Naive B cell (primary cell): Measurements from ENCODE around the gene PDGFA. TPM values are rescaled to one million over a fixed set of nuclear protein-coding genes. Genes with fewer than 3 reads are reported as not detected.

Experiments used
- ATAC-seq, 2 donors: fragments of 150-1000 bp; cut with Tn5 transposase; 2 replicates each; pipeline ENCODE4 v1.10.0; 2021; ENCODE audit warnings: low read depth in 2 of 2, mild to moderate bottlenecking in 2 of 2, moderate library complexity in 2 of 2
- DNase-seq: peaks from one replicate; pipeline ENCODE4 v3.0.0; 2022
- H3K27ac Mint-ChIP-seq, 6 donors: one replicate each; pipeline ENCODE4 v1.8.0; 2020 to 2022; ENCODE audit warnings: mild to moderate bottlenecking in 6 of 6, mixed read lengths in 6 of 6, moderate library complexity in 5 of 6, inconsistent platforms in 2 of 6
- H3K27me3 Mint-ChIP-seq, 3 donors: one replicate each; pipeline ENCODE4 v1.8.0; 2021 to 2022; ENCODE audit warnings: mixed read lengths in 3 of 3, mild to moderate bottlenecking in 1 of 3
- H3K36me3 Mint-ChIP-seq, 2 donors: one replicate each; pipeline ENCODE4 v1.8.0; 2020 to 2022; ENCODE audit warnings: mixed read lengths in 2 of 2, inconsistent platforms in 1 of 2, mild to moderate bottlenecking in 1 of 2
- H3K4me1 Mint-ChIP-seq, 3 donors: one replicate each; pipeline ENCODE4 v1.8.0; 2020 to 2022; ENCODE audit warnings: mixed read lengths in 3 of 3, inconsistent platforms in 1 of 3, mild to moderate bottlenecking in 1 of 3, moderate library complexity in 1 of 3
- H3K4me3 Mint-ChIP-seq, 8 donors: one replicate each; pipeline ENCODE4 v1.8.0; 2020 to 2022; ENCODE audit warnings: mild to moderate bottlenecking in 8 of 8, mixed read lengths in 8 of 8, moderate library complexity in 8 of 8, inconsistent platforms in 2 of 8
- H3K9me3 Mint-ChIP-seq, 7 donors: one replicate each; pipeline ENCODE4 v1.8.0; 2020 to 2022; ENCODE audit warnings: mixed read lengths in 7 of 7, mild to moderate bottlenecking in 5 of 7, inconsistent platforms in 2 of 7, moderate library complexity in 1 of 7
- polyA plus RNA-seq, 6 donors: library from polyadenylated mRNA; unstranded; fragments of 300-500 nt; fragmentation: Illumina TruSeq; gene quantifications; one replicate each; pipeline ENCODE4 v1.2.3, GENCODE V29; 2021; ENCODE audit warnings: low read depth in 6 of 6

Gene PDGFA
- polyA plus RNA-seq, 6 donors from 2014 or later: 0.12 TPM; not detected in 5

- Mint-ChIP-seq H3K27ac (peak overlapping the region; percentile 22 to 96 (median 50)), H3K9me3 (peaks cover 4 to 17% (median 13%) of the 10 kb centered on the region in 7 donors), H3K4me1 (peaks cover 15 to 18% (median 17%) of the 10 kb centered on the region in 3 donors), H3K36me3 (peaks cover 0 to 10% of the 10 kb centered on the region in 2 donors), H3K27me3 (no peaks in the 10 kb centered on the region), H3K4me3 (peak overlapping the region in 4 of 8 donors; percentile 1 to 59 (median 38))
- ATAC-seq (no peak), DNase-seq (no peak)
Measured at GRCh38 chr7:467856-468545, 51.6 kb downstream of the PDGFA start.

GRCh38 chr7:467393-467828 is 52.2 kb downstream of the PDGFA start:
- no peaks in the 10 kb centered on the region for H3K27me3 Mint-ChIP-seq
- H3K4me1 Mint-ChIP-seq: peaks cover 15 to 18% (median 17%) of the 10 kb centered on the region in 3 donors
- peaks cover 0 to 10% of the 10 kb centered on the region in 2 donors for H3K36me3 Mint-ChIP-seq
- peak overlapping the region; percentile 2 to 96 (median 39) for H3K27ac Mint-ChIP-seq
- peaks cover 4 to 17% (median 13%) of the 10 kb centered on the region in 7 donors for H3K9me3 Mint-ChIP-seq
- ATAC-seq (peak; percentile 58 to 73), DNase-seq (peak; percentile 22)
- H3K4me3 Mint-ChIP-seq: peak overlapping the region in 3 of 8 donors; percentile 22 to 59 (median 37)

DNA sequence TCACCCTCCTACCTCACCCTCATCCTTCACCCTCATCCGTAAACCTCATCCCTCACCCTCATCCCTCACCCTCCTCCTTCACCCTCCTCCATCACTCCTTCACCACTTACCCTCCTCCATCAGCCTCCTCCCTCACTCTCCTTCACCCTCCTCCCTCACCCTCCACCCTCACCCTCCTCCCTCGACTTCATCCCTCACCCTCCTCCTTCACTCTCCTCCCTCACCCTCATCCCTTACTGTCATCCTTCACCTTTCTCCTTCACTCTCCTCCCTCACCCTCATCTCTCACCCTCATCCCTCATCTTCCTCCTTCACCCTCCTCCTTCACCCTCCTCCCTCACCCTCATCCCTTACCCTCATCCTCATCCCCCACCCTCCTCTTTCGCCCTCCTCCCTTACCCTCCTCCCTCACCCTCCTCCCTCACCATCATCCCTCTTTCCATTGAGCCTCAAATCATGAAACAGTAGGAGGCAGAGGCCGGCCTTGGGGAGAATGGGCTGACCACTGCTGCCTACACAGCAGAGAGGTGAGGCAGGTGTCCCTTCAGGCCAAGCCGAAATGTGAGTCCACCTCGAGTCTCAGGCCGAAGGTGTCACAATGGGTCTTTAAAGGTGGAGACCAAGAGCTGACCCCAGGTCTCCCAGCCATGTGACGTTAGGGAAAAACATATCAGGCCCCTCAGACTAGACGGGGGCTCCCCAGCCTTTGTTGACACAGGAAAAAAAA is 53.0 kb downstream of the PDGFA start:
- Mint-ChIP-seq H3K36me3 (peaks cover 0 to 10% of the 10 kb centered on the region in 2 donors), H3K27ac (peak overlapping the region in 3 of 6 donors; percentile 10 to 60 (median 10)), H3K4me1 (peaks cover 15 to 18% (median 17%) of the 10 kb centered on the region in 3 donors), H3K27me3 (peaks cover 0 to 3% (median 3%) of the 10 kb centered on the region in 3 donors), H3K9me3 (peaks cover 4 to 17% (median 13%) of the 10 kb centered on the region in 7 donors), H3K4me3 (no peak overlapping the region)
- ATAC-seq: no peak
- DNase-seq: no peak

DNA sequence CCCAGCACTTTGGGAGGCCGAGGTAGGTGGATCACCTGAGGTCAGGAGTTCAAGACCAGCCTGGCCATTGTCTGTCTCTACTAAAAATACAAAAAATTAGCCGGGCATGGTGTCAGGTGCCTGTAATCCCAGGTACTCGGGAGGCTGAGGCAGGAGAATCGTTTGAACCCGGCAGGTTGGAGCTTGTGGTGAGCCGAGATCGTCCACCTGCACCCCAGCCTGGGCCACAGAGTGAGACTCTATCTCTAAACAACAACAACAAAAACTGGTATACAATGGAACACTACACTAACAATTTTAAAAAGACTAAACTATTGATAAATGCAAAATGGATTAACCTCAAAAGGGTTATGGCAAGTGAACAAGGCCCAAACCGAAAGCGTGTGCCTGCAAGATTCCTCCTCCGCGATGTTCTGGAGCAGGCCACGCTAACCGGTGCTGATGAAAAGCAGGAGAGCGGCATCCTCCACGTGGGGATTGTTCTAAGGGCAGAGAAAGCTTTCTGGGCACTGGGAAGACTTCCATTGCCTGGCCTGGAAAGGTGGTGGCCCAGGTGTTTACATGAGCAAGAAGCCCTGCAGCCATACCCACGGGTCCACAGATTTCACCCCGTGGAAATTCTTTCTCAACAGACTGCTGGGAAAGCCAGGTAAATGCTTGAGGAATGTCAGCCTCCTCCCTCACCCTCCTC is 53.8 kb downstream of the PDGFA start:
- Mint-ChIP-seq H3K27ac (peak overlapping the region in 2 of 6 donors; percentile 63 to 74), H3K36me3 (peaks cover 0 to 10% of the 10 kb centered on the region in 2 donors), H3K4me3 (no peak overlapping the region), H3K9me3 (peaks cover 4 to 17% (median 13%) of the 10 kb centered on the region in 7 donors), H3K27me3 (peaks cover 0 to 11% (median 5%) of the 10 kb centered on the region in 3 donors), H3K4me1 (peaks cover 15 to 18% (median 17%) of the 10 kb centered on the region in 3 donors)
- no peak for DNase-seq
- ATAC-seq: no peak

- H3K27ac Mint-ChIP-seq: no peak overlapping the region
- H3K4me1 Mint-ChIP-seq: peaks cover 15 to 17% (median 16%) of the 10 kb centered on the region in 3 donors
- peaks cover 4 to 17% (median 13%) of the 10 kb centered on the region in 7 donors for H3K9me3 Mint-ChIP-seq
- DNase-seq (no peak), ATAC-seq (no peak)
- peaks cover 0 to 10% of the 10 kb centered on the region in 2 donors for H3K36me3 Mint-ChIP-seq
- H3K27me3 Mint-ChIP-seq: peaks cover 0 to 12% (median 5%) of the 10 kb centered on the region in 3 donors
- no peak overlapping the region for H3K4me3 Mint-ChIP-seq
Measured at GRCh38 chr7:464454-465401, 54.9 kb downstream of the PDGFA start.

DNA sequence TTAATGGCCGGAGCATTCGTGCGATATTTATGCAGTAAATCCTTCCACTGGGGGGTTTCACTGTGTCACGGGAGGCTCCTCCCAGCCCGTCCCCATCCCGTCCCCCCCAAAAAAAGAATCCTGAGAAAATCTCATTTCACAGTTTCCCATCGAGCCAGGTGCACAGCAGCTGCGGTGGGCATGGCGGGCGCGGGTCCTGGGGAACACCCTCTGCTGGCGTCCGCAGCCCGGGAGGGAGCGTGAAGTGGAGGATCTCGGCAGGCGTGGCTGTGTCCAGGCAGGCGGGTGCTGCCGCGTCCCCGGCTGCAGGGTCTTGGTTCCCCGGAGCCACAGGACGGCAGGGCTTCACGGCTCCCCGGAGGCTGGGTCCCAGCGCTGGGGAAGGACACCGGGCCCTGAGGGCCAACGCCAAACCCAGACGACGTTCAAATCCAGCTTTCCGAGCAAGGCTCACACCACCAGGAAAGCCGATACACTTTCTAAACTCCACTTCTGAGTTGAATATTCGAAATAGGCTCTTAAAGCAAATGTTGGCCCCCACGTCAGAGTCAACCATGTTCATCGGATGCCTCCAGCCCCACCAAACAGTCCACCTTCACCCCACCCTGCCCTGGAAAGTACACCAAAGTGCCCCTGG is 55.7 kb downstream of the PDGFA start:
- ATAC-seq (no peak), DNase-seq (no peak)
- peaks cover 0 to 10% of the 10 kb centered on the region in 2 donors for H3K36me3 Mint-ChIP-seq

DNA sequence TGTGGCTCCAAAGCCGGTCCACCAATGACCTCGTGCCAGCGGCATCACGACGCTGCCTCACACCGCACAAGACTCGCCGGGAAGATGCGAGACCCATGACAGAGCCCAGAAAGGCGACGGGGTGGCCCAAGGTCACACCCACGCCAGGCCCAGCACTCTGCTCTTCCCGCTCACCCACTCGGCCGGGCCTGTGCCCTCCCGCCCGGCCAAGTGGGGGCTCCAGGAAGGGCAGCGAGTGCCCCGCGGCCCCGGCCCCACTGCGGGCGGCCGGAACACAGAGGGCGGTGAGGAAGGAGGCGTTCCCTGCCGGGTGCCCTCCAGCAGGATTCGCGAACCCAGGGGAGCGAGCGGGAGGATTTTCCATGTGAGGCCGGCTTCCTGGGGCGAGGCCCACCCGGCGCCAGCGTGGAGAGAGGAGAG is 56.3 kb downstream of the PDGFA start:
- H3K4me3 Mint-ChIP-seq: no peak overlapping the region
- ATAC-seq (no peak), DNase-seq (no peak)
- no peak overlapping the region for H3K27ac Mint-ChIP-seq
- peaks cover under 1 to 14% (median 12%) of the 10 kb centered on the region in 7 donors for H3K9me3 Mint-ChIP-seq
- H3K36me3 Mint-ChIP-seq: peaks cover 0 to 7% of the 10 kb centered on the region in 2 donors
- peaks cover 0 to 12% (median 9%) of the 10 kb centered on the region in 3 donors for H3K27me3 Mint-ChIP-seq
- peaks cover 8 to 13% (median 9%) of the 10 kb centered on the region in 3 donors for H3K4me1 Mint-ChIP-seq

More for the DNA sequence above, 55.7 kb downstream of the PDGFA start:
- Mint-ChIP-seq H3K27ac (no peak overlapping the region), H3K4me3 (no peak overlapping the region), H3K4me1 (peaks cover 14 to 15% (median 15%) of the 10 kb centered on the region in 3 donors), H3K27me3 (peaks cover 0 to 12% (median 9%) of the 10 kb centered on the region in 3 donors), H3K9me3 (peaks cover 4 to 17% (median 13%) of the 10 kb centered on the region in 7 donors)

- no peak overlapping the region for H3K27ac Mint-ChIP-seq
- peaks cover 0 to 5% (median 3%) of the 10 kb centered on the region in 7 donors for H3K9me3 Mint-ChIP-seq
- no peak overlapping the region for H3K4me3 Mint-ChIP-seq
- peaks cover 0 to 4% (median 0%) of the 10 kb centered on the region in 3 donors for H3K4me1 Mint-ChIP-seq
- DNase-seq: no peak
- H3K36me3 Mint-ChIP-seq: no peaks in the 10 kb centered on the region
- H3K27me3 Mint-ChIP-seq: peaks cover 0 to 12% (median 9%) of the 10 kb centered on the region in 3 donors
- no peak for ATAC-seq
Measured at GRCh38 chr7:462173-463103, 57.2 kb downstream of the PDGFA start.

GRCh38 chr7:461453-462172 is 58.0 kb downstream of the PDGFA start:
- Mint-ChIP-seq H3K4me1 (no peaks in the 10 kb centered on the region), H3K27ac (no peak overlapping the region), H3K27me3 (peaks cover 0 to 12% (median 9%) of the 10 kb centered on the region in 3 donors), H3K9me3 (no peaks in the 10 kb centered on the region), H3K4me3 (no peak overlapping the region), H3K36me3 (no peaks in the 10 kb centered on the region)
- DNase-seq (no peak), ATAC-seq (no peak)

- H3K27me3 Mint-ChIP-seq: peaks cover 0 to 12% (median 9%) of the 10 kb centered on the region in 3 donors
- H3K4me3 Mint-ChIP-seq: no peak overlapping the region
- no peak for ATAC-seq
- no peaks in the 10 kb centered on the region for H3K9me3 Mint-ChIP-seq
- no peaks in the 10 kb centered on the region for H3K36me3 Mint-ChIP-seq
- H3K27ac Mint-ChIP-seq: no peak overlapping the region
- DNase-seq: no peak
- no peaks in the 10 kb centered on the region for H3K4me1 Mint-ChIP-seq
Measured at GRCh38 chr7:461117-461452, 58.6 kb downstream of the PDGFA start.
